Measurements from ENCODE around the gene SMURF1. TPM values are rescaled to one million over a fixed set of nuclear protein-coding genes. Genes with fewer than 3 reads are reported as not detected.

Gene SMURF1
- total RNA-seq, 4 donors from 2014 or later: 26.8 to 44.7 (median 31.5) TPM

- no peak for DNase-seq (ENCODE audit: low spot score in 2 of 2)
- TF ChIP-seq POLR2A (IDR thresholded peaks at IDR 0.05) (no peak), CTCF (IDR thresholded peaks at IDR 0.05) (no peak)
- 90 to 93% methylated on average over 10 of the region's 10 CpGs for WGBS, 2 donors
- no peak overlapping the region for H3K4me3 ChIP-seq (ENCODE audit: low read depth, poor library complexity, severe bottlenecking)
- intact Hi-C loops (cut with DNase I; ENCODE audit: low total_unique reads): no loop called here
Measured at GRCh38 chr7:99076615-99077014, 67.3 kb downstream of the SMURF1 start.

- H3K4me3 ChIP-seq (ENCODE audit: low read depth, poor library complexity, severe bottlenecking): no peak overlapping the region
- WGBS, 2 donors: 83% methylated on average over 2 of the region's 2 CpGs
- no peak for DNase-seq (ENCODE audit: low spot score in 2 of 2)
- TF ChIP-seq POLR2A (IDR thresholded peaks at IDR 0.05) (no peak), CTCF (IDR thresholded peaks at IDR 0.05) (no peak)
- intact Hi-C loops (cut with DNase I; ENCODE audit: low total_unique reads): no loop called here
Measured at GRCh38 chr7:99073839-99074446, 70.0 kb downstream of the SMURF1 start.

GRCh38 chr7:99072126-99072525 is 71.8 kb downstream of the SMURF1 start:
- no peak overlapping the region for H3K4me3 ChIP-seq (ENCODE audit: low read depth, poor library complexity, severe bottlenecking)
- WGBS, 2 donors: 91 to 97% methylated on average over 7 of the region's 7 CpGs
- no peak for TF ChIP-seq CTCF (IDR thresholded peaks at IDR 0.05)
- no peak for DNase-seq (ENCODE audit: low spot score in 2 of 2)
- intact Hi-C loops (cut with DNase I; ENCODE audit: low total_unique reads): no loop called here

- 87 to 94% methylated on average over 3 of the region's 3 CpGs for WGBS, 2 donors
- no peak overlapping the region for H3K4me3 ChIP-seq (ENCODE audit: low read depth, poor library complexity, severe bottlenecking)
- DNase-seq (ENCODE audit: low spot score in 2 of 2): no peak
- intact Hi-C loops (cut with DNase I; ENCODE audit: low total_unique reads): no loop called here
- no peak for TF ChIP-seq POLR2A (IDR thresholded peaks at IDR 0.05)
- no peak for TF ChIP-seq CTCF (IDR thresholded peaks at IDR 0.05)
Measured at GRCh38 chr7:99070361-99070760, 73.5 kb downstream of the SMURF1 start.

- DNase-seq (ENCODE audit: low spot score in 2 of 2): no peak
- H3K4me3 ChIP-seq (ENCODE audit: low read depth, poor library complexity, severe bottlenecking): no peak overlapping the region
- TF ChIP-seq CTCF (IDR thresholded peaks at IDR 0.05) (no peak), POLR2A (IDR thresholded peaks at IDR 0.05) (no peak)
- intact Hi-C loops (cut with DNase I; ENCODE audit: low total_unique reads): no loop called here
- WGBS, 2 donors: 57 to 62% methylated on average over 6 of the region's 6 CpGs
Measured at GRCh38 chr7:99061001-99061776, 82.7 kb downstream of the SMURF1 start.
